PFSK-1 (cell line): ENCODE measurements around the gene ALX4.

Experiments
- POLR2AphosphoS5 ChIP-seq: IDR thresholded peaks from 2 replicates; pipeline ENCODE4 v1.6.1; 2012; ENCODE audit warnings: low read depth, mild to moderate bottlenecking, control low read depth, low read length, moderate library complexity
- TAF1 ChIP-seq: IDR thresholded peaks from 2 replicates; pipeline ENCODE4 v1.6.1; 2012; ENCODE audit warnings: low read length, control low read depth, borderline replicate concordance; ENCODE audit not compliant: insufficient read depth
- TF ChIP-seq, protein P1 (sequence below), 2 experiments: IDR thresholded peaks; 2 replicates each; pipeline versions ENCODE4 v1.6.1 to v1.8.0; 2011 to 2012; ENCODE audit warnings: low read depth in 2 of 2, low read length in 2 of 2, control low read depth in 1 of 2, inconsistent platforms in 1 of 2, mild to moderate bottlenecking in 1 of 2, moderate library complexity in 1 of 2; ENCODE audit not compliant: insufficient read depth in 1 of 2

GRCh38 chr11:44325698-44326097 lies 15.8 kb upstream of the ALX4 start:
- no peak for TF ChIP-seq TAF1
- no peak for TF ChIP-seq POLR2AphosphoS5
- TF ChIP-seq, protein P1, sequence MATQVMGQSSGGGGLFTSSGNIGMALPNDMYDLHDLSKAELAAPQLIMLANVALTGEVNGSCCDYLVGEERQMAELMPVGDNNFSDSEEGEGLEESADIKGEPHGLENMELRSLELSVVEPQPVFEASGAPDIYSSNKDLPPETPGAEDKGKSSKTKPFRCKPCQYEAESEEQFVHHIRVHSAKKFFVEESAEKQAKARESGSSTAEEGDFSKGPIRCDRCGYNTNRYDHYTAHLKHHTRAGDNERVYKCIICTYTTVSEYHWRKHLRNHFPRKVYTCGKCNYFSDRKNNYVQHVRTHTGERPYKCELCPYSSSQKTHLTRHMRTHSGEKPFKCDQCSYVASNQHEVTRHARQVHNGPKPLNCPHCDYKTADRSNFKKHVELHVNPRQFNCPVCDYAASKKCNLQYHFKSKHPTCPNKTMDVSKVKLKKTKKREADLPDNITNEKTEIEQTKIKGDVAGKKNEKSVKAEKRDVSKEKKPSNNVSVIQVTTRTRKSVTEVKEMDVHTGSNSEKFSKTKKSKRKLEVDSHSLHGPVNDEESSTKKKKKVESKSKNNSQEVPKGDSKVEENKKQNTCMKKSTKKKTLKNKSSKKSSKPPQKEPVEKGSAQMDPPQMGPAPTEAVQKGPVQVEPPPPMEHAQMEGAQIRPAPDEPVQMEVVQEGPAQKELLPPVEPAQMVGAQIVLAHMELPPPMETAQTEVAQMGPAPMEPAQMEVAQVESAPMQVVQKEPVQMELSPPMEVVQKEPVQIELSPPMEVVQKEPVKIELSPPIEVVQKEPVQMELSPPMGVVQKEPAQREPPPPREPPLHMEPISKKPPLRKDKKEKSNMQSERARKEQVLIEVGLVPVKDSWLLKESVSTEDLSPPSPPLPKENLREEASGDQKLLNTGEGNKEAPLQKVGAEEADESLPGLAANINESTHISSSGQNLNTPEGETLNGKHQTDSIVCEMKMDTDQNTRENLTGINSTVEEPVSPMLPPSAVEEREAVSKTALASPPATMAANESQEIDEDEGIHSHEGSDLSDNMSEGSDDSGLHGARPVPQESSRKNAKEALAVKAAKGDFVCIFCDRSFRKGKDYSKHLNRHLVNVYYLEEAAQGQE (IDR thresholded peaks at IDR 0.05; ENCODE audit: insufficient read depth in 1 of 2, low read depth in 2 of 2, low read length in 2 of 2) = no peak
